Tongue (tissue), 2 donors: ENCODE data around the gene RIPOR3. TPM values are rescaled to one million over a fixed set of nuclear protein-coding genes. Genes with fewer than 3 reads are reported as not detected.
"Not testable (repeated sequence)": the region's sequence is repeated elsewhere in the genome, so short reads cannot be mapped to it uniquely, and the experiment has no call there.

ENCODE experiments used
- DNase-seq: peaks from one replicate; pipeline ENCODE4 v3.0.0-alpha.2; 2015
- total RNA-seq: library from RNA; depleted of rRNA; stranded (reverse); fragments of >200 nt; gene quantifications from one replicate; pipeline ENCODE4 v1.2.3, GENCODE V29; 2014

The RIPOR3 gene
- total RNA-seq, 1 donor from 2014 or later = 12.5 TPM

DNA sequence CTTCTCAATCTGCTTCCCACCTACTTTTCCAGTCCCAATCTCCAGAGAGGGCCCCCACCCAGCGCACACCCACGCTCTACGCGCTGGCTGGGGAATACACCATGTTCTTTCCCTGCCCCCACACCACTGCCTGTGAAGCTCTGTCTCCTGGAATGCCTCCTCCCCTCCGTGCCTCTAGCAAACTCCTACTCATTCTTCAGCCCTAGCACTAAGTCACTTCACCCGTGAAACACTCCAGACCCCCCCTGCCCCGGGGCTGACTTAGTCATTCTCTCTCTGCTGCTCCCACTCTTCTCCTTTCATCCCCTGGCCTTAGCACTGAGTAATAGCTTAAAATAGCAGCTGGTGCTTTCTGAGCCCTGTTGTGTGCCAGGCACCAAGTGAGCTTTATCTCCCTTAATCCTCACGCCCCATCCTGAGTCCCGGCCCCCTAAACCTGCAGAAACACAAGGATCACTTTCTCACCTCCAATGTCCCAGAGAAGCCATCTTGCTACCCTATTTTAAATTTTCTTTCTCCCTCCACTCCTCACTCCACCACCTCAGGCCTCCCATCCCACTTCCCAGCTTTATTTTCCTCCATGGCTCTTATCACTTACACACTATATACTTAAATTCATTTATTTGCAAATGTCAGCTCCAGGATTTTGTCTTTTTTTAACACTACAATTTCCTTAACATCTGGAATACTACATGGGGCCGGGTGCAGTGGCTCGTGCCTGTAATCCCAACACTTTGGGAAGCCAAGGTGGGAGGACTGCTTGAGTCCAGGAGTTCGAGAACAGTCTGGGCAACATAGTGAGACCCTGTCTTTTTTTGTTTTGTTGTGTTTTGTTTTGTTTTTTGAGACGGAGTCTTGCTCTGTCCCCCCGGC lies 33.7 kb upstream of the RIPOR3 start:
- DNase-seq = peak; percentile 66

DNA sequence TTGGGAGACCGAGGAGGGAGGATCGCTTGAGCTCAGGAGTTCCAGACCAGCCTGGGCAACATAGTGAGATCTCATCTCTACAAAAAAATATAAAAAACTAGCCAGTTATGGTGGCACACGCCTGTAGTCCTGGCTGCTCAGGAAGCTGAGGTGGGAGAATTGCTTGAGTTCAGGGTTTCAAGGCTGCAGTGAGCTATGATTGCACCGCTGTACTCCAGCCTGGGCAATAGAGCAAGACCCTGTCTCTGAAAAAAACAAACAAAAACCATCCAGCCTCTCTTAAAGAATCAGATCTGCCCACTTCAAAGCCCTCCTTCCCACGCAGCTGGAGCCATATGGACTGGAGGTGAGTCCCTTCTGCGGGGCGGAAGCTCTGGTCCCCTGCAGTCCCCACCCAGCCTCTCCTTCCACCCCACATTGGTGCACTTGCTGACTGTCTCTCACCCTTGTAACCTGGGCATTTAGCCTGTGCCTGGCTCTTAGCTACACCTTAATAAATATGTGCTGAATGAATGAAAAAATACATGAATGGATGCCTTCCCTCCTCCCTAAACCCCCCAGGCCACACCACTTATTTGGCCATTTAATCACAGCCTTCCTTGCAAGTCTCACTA lies 32.9 kb upstream of the RIPOR3 start:
- no peak for DNase-seq

DNA sequence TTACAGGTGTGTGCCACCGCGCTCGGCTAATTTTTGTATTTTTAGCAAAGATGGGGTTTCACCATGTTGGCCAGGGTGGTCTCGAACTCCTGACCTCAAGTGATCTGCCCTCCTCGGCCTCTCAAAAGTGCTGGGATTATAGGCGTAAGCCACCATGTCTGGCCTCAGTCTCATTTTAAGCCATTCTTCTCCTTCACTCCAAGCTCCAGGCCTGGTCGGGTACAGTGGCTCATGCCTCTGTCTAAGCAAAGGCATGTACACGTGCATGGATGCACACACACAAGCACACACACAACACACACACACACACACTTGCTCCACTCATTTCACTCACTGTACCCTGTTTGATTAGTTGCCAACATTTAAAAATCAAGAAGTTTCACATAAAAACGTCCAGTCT lies 32.3 kb upstream of the RIPOR3 start:
- no peak for DNase-seq

DNA sequence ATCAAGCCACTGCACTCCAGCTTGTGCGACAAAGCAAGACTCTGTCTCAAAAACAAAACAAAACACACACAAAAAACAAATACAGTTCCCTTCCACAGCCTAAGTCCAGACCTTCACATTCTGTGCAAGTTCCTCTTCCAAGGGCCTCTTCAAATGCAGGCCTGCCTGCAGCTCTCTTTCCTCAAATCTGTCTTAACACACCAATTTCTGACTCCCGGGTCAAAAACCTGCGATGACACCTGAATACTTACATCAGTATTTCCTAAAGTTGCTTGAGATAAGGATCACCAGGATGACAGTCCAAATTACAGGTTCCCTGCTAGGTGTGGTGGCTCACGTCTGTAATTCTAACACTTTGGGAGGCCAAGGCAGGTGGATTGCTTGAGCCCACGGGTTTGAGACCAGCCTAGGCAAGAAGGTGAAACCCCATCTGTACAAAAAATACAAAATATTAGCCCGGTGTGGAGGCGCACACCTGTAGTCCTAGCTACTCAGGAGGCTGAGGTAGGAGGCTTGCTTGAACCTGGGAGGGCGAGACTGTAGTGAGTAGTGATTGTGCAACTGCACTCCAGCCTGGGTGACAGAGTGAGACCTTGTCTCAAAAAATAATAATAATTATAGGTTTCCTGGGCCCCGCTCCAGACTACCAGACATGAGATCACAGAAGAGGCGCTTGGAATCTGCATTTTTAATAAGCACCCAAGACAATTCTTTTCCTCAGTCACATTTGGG lies 31.2 kb upstream of the RIPOR3 start:
- no peak for DNase-seq

DNA sequence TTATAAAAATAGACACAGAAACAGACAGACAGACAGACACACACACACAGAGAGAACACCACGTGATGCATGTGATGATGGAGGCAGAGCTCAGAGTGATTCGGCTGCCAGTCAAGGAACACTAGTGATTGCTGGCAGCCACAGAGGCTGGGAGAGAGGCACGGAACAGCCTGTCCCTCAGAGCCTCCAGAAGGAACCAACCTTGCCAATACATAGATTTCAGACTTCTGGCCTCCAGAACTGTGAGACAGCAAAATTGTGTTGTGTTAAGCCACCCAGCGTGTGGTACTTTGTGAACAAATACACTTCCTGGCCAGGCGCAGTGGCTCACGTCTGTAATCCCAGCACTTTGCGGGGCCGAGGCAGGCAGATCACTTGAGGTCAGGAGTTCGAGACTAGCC lies 30.5 kb upstream of the RIPOR3 start:
- no peak for DNase-seq

DNA sequence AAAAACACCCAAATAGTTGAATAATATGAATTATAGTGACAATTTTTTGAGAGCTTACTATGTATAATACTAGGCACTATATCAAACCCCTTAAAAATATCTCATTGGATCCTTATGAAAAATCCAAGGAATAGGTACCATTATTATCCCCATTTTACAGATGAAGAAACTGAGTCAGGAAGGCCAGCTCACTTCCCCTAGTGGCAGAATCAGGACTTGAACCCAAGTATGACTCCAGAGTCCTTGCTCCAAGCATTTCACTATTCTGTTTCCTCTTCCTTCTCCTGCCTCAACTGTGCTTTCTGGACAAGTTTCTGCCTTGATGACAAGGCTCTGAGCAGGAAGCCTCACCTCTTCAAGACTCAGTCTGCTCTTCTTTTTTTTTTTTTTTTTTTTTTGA lies 29.2 kb upstream of the RIPOR3 start:
- no peak for DNase-seq

DNA sequence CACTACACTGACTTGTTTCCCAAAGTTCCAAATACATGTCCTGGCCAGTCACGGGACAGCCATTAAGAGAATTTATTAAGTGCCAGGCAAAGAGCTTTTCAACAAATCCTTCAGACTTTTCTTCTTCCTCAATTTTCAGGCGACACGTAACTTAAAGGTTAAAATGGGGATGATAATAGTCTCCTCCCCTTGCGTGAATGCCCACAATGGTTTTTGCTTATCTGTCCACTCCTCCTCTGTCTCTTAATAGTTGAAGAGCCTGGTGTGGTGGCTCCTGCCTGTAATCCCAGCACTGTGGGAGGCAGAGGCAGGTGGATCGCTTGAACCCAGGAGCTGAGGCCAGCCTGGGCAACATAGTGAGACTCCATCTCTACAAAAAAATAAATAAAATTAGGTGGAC lies 28.7 kb upstream of the RIPOR3 start:
- DNase-seq = no peak

DNA sequence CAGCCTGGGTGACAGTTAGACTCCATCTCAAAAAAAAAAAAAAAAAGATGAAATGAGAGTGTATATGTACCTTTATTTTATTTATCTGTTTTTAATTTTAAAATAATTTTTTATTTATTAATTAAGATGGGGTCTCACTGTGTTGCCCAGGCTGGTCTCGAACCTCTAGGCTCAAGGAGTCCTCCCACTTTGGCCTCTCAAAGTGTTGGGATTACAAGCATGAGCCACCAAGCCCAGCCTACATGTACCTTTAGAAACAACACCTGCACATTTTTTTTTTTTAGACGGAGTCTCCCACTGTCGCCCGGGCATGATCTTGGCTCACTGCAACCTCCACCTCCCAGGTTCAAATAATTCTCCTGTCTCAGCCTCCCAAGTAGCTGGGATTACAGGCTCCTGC lies 28.0 kb upstream of the RIPOR3 start:
- no peak for DNase-seq

DNA sequence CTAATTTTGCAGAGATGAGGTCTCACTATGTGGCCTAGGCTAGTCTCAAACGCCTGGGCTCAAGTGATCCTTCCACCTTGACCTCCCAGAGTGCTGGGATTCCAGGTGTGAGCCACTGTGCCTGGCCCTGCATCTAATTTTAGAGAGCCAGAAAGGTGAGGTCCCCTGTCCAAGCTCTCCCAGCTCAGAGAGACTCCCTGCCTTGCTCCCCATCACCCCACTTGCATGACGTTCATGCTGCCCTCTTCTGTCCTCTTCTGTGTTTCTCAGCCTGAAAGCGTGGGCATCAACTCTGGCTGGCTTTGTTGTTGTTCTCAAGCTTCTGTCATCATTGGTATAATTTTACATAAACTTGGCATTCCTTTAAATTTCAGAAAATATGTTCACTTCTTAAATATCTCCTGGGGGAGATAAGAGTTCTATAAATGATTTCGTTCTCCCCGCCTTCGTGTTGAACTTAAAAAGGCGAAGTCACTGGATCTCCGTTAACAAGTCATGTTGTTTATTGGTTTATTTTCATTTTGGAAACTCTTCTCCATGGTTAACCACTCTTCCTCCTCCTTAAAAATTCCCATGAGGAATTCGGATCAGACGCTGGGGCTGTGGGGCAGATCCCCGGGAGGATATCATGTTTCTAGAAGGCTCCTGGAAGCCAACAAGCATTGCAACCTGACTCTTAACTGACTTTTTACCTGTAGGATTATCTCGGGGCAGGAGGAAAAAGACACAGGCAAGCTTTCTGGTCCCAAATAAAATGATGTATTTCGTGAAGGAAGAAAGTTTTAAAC lies 26.8 kb upstream of the RIPOR3 start:
- DNase-seq = peak; percentile 41

DNA sequence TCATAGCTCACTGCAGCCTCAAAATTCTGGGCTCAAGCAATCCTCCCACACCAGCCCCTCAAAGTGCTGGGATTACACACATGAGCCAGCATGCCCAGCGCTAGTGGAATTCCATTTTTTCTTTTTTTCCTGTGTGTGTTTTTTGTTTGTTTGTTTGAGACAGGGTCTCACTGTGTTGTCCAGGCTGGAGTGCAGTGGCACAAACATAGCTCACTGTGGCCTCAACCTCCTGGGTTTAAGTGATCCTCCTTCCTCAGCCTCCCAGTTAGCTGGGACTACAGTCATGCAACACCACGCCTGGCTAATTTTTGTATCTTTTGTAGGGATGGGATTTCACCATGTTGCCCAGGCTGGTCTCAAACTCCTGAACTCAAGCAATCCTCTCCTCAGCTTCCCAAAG lies 26.0 kb upstream of the RIPOR3 start:
- DNase-seq = no peak

DNA sequence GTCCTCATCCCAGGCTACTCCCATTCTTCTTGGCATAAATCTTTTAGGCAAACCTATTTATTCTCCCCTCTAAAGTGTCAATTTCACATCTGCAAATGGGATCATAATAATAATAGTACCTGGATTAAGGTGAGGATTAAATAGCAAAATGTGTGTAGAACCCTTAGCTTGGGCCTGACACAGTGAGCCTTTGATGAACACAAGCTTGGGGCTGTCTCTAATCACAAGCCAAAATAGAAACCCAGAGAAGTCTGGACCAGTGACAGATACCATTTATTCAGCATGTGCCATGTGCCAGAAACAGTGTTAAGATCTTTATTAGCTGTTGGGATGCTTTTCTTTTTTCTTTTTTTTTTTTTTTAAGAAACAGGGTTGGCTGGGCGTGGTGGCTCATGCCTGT lies 25.2 kb upstream of the RIPOR3 start:
- DNase-seq = no peak

DNA sequence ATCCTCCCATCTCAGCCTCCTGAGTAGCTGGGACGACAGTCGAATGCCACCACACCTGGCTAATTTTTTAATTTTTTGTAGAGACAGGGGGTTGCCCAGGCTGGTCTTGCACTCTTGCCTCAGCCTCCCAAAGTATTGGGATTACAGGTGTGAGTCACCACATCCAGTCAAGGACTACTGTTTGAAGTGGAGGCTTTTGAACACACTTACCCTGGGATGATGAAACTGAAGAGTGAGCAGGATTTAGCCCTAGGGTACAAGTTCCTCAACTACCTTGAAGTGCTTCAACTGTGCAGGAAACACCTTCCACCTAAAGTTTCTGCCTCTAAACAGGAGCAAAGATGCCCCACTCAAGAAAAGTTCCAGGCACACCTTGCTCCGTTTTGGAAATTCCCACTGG lies 24.4 kb upstream of the RIPOR3 start:
- DNase-seq = no peak

DNA sequence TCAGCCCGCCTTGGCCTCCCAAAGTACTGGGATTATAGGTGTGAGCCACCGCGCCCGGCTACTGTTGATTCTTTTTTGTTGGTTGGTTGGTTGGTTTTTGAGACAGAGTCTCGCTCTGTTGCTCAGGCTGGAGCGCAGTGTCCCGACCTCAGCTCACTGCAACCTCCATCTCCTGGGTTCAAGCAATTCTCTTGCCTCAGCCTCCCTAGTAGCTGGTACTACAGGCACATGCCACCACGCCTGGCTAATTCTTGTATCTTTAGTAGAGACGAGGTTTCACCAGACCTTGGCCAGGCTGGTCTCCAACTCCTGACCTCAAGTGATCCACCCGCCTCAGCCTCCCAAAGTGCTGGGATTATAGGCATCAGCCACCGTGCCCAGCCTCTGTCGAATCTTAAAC lies 23.1 kb upstream of the RIPOR3 start:
- DNase-seq = not testable (repeated sequence)

DNA sequence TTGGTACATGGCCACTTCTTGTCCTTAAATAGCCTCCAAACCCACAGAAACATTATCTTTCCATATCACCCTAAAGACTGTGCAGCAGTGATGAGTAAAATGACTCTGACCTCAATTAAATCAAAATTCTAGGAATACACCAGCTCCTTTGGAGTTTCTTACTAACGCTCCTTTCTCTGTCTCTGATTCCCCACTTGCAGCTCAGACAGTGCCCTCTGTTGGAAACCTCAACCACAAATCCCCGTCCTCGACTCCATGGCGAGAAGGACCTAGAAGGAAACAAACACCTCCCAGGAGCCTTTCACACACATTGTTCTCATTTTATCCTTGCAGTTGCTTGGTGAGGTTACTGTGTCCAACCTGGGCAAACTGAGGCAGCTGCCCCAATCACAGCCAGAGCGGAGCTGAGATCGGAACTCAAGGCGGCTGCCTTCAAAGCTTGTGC lies 22.3 kb upstream of the RIPOR3 start:
- DNase-seq = peak; percentile 51

DNA sequence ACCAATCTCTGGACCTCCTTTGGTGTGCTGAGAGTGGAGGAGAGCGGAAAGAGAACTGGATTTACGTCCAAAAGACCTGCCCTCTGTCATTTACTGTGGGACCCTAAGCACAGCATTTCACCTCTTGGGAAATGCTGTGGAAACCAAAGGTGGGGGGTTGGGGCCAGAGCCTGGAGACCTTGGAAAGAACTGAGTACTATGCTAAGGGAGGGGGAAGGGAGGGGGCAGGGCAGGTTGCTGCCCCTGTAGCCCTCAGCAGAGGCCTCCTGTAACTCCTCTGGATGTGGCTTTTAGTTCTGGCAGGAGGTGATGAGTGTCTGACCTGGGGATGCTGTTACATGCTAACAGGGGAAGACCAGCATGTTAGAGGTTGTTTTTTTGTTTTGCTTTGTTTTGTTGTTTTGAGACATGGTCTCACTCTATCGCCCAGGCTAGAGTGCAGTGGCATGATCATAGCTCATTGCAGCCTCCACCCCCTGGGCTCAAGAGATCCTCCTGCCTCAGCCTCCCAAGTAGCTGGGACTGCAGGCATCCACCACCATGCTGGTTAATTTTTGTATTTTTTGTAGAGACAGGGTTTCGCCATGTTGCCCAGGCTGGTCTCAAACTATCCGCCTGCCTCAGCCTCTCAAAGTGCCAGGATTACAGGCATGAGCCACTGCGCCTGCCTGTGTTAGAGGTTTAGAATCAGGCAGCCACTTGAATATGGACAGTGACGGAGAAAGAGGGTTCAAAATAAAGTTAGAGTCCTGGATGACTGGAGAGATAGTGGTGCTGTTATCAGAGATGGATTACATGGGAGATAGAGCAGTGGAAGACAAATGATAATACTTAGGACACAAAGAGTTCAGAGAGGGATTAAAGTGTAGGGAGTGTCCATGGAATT lies 21.7 kb upstream of the RIPOR3 start:
- DNase-seq = no peak

DNA sequence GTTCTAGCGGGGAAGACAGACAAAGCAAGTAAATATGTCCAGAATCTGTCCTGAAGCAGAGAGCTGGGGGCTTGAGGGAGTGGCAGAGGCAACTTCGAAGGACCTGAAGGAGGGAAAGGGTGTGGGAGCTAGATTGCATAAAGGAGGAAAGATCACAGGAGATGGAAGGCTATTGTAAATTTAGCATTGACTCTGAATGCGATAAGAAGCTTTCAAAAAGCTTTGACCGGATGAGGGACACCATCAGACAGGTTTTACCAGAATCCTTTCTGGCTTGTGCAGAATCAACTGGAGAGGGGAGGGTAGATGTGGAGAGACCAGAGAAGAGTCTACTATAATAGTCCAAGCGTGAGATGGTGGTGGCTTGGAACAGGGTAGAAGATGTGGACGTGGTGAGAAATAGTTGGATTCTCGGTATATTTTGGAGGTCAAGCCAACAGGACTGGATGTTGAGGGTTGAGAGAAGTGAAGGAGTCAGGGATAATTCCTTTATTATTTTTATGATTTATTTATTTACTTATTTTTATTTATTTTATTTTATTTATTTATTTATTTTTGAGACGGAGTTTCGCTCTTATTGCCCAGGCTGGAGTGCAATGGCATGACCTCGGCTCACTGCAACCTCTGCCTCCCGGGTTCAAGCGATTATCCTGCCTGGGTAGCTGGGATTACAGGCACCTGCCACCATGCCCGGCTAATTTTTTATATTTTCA lies 19.9 kb upstream of the RIPOR3 start:
- DNase-seq = no peak

DNA sequence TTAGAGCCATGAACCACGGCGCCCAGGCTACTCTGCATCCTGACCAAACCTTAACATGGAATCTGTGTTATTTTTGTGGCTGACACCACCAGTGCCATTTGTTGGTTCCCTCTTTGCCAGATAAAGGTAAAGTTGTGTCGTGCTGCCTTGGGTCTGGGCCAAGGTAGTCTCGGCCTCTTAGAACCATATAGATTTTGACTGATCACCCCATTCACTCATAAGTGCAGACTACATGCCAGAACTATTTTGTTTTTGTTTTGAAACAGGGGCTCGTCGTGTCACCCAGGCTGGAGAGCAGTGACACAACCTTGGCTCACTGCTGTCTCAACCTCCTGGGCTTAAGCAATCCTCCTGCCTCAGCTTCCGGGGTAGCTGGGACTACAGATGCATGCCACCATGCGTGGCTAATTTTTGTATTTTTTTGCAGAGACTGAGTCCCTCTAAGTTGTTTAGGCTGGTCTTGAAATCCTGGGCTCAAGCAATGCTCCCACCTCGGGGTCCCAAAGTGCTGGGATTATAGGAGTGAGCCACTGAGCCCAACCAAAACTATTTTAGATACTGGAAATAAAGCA lies 19.2 kb upstream of the RIPOR3 start:
- no peak for DNase-seq

DNA sequence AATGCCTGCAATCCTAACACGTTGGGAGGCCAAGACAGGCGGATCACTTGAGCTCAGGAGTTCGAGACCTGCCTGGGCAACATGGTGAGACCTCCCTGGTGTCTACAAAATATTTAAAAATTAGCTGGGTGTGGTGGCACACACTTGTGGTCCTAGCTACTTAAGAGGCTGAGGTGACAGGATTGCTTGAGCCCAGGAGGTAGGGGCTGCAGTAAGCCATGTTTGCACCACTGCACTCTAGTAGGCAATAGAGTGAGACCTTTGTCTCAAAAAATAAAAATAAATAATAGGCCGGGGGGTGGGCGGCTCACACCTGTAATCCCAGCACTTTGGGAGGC lies 18.3 kb upstream of the RIPOR3 start:
- no peak for DNase-seq

DNA sequence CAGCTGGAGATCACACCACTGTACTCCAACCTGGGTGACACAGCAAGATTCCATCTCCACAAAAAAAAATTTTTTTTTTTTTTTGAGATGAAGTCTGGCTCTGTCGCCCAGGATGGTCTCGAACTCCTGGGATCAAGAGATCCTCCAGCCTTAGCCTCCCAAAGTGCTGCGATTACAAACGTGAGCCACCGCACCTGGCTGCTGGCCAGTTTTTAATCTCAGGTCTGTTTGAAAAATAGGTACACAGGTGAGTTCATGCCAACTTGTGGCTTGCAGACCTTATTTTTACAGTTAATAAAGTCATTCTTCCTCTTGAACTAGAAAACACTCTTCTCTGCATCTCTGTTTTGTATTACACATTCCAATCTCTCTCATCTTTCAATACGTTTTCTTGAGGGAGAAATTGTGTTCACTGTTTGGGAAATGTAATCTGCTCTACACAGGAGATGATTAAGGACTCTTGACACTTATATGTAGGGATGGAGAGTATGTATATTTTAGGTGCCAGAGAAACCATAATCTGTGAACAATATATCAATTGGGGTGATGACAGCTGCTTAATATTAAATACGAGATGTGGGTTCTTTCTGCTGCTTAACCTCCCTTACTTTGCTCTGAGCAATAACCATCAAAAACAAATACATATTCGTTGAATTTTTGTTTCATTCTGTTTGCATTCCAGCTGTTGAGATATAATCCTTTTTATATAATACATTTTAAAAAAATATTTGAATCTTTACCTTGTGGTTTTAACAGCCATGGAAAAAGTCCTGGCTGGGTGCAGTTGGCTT lies 17.7 kb upstream of the RIPOR3 start:
- peak; percentile 24 for DNase-seq

DNA sequence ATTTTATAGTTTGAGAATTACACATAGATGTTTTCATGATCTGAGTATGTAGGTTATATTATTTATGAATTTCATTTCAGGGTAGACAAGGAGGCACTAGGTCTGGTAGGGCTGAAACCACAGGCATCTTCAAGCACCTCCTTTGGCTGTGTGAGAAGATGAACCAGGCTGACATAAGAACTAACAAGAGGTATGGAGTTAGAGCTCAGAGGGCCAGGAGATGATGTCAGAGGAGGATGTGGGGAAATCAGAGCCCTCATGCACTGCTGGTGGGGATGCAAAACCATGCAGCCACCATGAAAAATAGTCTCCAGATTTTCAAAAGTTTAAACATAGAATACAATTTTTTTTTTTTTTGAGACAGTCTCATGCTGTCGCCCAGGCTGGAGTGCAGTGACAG lies 13.6 kb upstream of the RIPOR3 start:
- no peak for DNase-seq
